ENCODE measurements around the gene KCNIP1.

DNA sequence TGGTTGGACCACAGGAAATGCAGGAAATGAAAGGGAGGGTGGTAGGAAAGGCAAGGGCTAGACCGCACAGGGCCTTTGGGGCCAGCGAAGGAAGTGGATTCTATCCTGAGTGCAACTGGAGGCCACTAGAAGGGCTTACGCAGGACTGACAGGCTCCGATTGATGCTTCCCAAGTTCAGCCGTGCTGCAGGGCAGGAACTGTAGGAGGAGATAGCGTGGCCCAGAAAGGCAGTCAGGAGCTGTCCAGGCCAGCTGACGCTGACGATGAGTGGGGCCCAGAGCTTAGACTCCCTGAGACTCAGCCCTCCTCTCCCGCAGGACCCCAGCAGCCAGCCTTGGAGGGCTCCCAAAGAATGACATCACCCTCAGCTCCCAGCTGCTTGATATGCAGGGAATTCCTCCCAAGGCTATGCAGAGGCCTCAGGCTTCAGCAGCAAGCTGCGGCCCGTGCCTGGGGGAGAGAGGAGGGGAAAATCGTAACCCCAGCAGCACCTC lies 48.8 kb downstream of the KCNIP1 start:
- TF ChIP-seq GATA2 (IDR thresholded peaks at IDR 0.05; ENCODE audit: low read depth, low read length) (no peak), GATA3 (IDR thresholded peaks at IDR 0.05; ENCODE audit: low read depth, low read length) (no peak)

Data from SH-SY5Y (cell line).